NCI-H82 treated with DMSO at 0.1 percent for 48 hours (cell line): ENCODE data around the gene SDK2.

ENCODE experiments used
- DNase-seq: peaks from one replicate; lab custom pipeline; 2025; ENCODE audit not compliant: unreplicated experiment; lab: John Stamatoyannopoulos, UW

Gene SDK2

DNA sequence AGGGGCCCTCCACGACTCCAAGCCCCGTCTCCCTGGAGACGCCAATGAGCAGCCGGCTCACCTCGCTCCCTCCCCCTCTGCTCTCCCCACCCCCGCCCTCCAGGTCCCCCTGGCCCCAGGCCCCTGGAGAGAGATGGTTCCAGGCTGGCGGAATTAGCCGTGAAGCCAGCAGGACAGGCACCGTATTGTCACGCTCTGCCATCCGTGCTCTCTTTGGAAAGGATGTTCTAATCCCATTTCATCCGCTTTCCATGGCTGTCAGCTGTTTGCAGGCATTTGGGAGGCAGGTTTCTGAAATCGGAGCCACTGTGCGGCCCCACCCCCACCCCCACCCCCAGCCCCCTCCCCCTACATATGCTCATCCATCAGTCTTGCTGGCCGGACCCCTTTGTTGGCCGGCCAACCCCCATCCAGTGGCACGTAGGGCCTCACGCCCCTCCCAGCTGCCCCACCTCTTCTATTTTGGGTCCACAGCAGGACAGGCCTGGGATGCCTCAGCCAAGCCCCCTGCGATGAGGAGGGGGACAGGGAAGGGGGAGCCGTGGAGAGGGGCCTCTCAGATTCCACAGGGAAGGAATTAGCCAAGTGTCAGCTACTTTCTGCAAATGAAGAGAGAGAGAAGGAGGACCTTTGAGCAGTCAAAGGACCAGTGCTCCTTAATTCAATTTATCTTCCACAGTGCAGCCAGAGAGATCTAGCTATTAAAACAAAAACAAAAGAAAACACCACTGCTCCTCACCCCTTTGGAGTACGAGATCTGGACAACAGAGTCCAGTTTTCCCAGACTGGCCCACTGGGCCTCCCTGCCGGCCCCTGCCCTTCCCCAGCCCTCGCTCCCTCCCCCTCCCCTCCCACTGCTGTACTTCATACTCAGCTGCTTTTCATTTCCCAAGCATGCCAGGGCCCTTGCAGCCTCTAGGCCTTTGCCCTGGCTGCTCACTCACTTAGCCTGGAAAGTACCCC is 30.7 kb downstream of the SDK2 start:
- peak; percentile 97 for DNase-seq

DNA sequence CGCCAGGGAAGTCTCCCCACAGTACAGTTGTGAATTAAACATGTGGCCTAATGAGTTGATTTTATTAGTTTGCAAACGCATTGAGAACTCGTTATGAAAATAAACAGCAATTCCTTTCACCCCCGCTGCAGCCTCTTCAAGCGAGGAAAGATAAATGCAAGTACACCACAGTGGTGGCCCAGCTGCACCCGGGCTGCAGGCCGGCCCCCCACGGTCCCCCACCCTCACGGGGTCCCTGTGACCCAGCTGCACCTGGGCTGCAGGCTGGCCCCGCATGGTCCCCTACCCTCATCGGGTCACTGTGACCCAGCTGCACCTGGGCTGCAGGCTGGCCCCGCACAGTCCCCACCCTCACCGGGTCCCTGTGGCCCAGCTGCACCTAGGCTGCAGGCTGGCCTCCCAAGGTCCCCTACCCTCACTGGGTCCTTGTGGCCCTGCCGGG is 32.2 kb downstream of the SDK2 start:
- no peak for DNase-seq

DNA sequence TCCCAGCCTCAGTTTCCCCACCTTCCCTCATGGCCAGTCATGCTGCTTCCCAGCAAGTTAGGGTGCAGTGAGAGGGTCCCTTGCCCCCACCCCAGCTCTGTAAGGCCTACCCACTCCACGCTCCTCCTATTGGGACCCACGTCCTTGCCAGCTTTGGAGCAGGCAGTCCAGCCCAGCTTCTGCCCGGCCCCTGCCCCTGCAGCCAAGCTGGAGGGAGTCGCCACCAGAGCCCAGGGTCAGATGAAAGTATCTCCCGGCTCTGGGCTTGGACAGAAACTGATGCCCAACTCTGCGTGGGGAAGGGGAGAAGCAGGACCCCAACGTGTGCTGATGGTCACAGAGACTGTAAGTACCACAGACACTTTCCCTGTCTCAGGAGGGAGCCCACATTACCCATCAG is 32.6 kb downstream of the SDK2 start:
- no peak for DNase-seq

DNA sequence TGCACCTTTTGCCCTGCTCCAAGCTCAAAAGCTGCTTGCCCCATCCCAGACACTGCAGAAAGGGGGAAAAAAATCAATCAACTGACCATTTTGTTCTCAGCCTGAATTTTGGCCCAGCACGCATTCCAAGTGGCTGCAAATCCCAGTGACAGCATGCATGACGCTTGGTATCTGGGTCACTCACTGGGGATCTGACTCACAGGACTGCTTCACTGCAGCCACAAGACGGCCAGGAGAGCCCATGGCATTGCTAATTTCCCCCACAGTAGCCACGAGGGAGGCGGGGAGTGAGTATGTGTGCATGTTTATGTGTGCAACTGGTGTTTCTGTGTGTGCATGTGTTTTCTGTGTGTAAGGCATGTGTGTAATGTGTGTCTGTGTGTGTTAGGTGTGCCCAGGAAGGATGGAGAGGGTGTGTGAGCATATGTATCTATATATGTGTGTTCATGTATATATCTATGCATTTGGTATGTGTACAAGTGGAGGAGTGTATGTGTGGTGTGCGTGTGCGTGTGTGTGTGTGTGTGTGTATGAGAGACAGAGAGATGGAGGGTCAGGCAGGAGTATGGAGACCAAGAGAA is 33.8 kb downstream of the SDK2 start:
- DNase-seq = no peak

DNA sequence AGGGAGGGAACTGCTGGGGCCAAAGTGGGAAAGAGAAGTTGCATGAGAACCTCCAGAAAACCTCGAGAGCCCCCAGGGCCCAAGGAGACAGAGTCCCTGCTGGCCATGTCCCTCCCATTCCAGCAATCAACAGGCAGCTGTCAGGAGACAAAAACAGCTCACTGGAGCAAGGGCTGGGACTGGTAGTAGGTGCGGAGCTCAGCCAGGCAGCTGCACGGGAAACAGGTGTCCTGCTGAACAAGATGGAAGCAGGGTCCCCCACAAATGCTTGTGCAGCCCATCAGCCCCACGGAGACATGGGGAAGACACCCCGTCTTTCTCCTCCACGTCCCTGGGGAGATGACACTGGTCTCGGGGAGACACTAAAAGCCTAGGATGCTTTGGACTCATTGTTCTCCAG is 34.5 kb downstream of the SDK2 start:
- no peak for DNase-seq

DNA sequence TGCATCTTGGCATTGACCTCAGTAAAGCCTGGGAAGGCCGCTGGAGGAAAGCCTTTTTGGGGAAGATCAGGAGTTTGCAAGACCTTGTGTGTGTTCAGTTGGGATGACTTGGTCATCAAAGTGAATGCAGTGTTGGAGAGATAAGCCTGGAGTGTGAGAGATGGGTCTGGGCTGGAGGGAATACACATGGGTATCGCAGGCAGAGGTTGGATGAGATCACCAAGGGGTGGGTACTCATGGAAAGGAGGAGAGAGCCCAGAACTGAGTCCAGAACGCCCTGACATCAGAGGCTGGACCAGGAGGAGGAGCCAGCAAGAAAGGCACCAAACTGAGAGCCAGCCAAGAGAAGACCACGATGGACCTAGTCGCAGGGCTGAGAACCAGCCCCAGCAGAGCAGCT is 35.2 kb downstream of the SDK2 start:
- no peak for DNase-seq

DNA sequence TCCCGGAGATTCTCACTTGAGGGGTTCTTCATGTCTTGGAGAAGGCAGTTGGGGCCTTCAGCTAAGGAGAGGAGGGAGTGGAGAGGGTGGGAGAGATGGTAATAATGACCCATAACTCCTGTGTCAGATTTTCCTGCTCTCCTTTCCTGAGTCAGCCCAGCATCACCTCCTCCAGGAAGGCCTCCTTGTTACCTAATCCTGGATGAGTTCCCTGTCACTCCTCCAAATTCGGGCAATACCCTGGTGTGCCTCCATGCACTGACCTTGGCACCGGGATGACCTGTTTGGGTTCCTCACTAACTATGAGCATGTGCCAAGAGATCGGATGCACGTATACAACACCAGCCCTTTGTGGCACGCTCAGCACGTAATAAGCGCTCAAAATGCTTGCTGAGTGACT is 38.8 kb downstream of the SDK2 start:
- DNase-seq = no peak

DNA sequence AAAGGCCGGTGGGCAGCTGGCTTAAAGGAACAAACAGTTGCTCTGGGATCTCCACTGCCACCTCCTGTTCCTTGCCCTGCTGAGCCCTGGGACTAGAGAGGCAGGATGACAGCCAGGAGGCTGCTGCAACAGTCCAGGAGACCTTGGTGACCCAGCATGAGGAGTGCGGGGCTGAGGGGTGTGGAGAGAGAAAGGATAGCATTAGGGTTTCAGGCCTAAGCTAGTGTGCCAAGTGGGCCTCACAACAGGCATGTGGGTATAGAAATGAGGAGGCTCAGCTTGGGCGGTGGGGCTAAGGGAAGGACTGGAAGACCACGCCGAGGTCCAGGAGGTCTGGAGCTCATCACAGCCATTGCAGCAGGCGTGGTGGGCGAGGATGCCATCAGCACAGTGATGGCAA is 39.8 kb downstream of the SDK2 start:
- no peak for DNase-seq

DNA sequence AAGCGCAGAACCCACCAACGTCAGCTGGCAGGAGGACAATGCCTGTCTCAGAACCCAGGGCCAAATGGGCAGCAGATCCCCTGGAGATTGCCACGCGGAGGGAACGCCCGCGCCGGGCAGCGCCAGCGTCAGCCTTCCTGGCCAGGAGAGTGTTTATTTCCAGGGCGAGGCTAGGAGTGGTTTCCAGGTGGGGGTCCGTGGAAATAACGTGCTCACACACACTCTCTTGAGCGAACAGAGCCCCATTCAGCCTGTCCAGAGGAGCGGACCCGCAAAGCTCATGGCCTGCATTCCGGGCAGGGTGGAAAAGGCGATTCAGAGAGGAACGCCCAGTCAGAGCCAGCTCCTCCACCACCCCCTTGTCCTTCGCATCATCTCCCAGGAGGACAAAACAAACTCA is 40.3 kb downstream of the SDK2 start:
- DNase-seq = no peak

DNA sequence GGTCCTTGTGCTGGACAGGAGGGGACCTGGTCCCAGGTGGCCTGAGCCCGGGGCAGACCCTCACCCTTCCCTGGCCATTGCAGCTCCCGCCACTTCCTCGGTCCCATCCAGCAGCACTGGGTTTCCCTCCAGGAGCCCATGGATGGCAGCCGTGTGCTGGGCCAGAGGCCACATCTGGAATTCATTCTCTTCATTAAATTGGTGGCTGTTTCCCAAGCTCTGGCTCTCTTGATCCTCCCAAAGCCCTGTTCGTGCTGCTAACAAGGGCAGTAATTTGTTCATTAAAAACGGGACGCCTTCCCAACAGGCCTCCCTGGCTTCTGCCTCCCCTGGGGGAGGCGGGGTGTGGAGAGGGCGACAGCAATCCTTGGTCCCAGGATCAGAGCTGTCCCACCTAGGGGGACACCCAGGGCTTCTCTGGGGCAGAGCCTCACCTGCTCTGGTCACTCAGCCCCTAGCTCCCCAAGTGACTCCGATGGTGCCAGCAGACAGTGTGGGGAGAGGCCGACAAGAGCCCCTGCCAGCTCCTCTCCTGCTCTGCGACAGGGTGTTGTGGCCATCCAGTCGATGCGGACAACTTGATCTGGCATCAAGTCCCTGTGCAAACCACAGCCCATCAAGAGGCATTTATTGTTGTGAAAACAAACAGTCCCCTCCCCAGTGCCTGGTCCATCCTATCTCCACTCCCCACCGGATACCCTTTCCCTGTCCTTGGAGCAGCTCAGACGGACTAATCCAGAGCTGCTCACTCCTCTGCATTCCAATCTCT is 44.0 kb downstream of the SDK2 start:
- DNase-seq = no peak

DNA sequence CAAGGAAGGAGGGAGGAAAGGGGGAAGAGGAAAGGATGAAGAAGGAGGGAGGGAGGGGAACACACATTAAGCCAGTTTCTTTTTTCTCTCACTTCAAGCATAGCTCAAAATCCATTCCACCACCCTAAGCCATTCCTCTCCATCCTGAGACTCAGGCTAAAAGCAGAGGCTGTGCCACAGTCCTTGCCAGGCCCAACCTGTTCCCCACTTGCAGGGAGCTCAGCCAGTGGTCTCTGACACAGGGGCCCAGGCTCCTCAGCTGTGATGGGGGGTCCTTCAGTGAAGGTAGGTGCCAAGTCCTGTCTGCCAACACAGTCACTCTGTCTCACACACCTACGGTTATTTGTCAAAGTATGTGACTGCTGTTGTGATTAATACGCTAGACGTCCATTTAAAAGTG is 44.6 kb downstream of the SDK2 start:
- DNase-seq = no peak

DNA sequence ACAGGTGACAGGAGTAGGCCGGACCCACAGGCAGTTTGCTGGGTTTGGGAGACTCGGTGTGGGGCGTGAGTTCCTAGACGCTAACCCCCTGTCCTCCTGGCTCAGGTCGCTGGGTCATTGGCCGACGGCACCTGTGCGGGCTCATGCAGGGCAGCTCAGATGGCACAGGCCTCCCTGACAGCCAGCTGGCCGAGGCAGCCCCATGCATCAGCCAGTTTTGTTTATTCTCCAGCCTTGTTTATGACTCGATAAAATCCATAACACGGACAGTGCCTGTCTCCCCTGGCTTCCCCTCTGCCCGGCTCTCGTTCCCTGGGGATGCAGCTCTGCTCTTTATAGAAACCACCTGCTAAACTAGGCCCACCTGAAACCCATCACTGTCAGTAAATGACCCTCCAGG is 46.0 kb downstream of the SDK2 start:
- DNase-seq = no peak

DNA sequence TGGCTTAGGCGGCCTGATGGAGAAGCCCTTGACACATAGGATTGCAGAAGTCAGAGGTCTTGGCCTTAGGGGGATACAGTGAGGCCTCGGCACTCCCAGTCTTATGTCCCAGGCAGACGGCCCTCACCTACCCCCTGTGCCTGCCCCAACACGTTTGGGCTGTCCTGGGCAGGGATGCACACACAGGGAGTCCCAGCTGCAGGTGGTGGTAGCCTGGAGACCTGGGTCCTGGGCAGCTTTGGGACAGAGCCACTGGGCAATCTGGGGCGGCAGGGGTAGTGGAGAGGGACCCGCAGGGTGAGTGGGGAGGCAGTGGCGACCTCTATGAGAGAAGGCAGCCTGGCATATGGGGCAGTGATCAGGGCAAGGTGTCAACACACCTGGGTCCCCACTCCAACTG is 48.3 kb downstream of the SDK2 start:
- DNase-seq = no peak

DNA sequence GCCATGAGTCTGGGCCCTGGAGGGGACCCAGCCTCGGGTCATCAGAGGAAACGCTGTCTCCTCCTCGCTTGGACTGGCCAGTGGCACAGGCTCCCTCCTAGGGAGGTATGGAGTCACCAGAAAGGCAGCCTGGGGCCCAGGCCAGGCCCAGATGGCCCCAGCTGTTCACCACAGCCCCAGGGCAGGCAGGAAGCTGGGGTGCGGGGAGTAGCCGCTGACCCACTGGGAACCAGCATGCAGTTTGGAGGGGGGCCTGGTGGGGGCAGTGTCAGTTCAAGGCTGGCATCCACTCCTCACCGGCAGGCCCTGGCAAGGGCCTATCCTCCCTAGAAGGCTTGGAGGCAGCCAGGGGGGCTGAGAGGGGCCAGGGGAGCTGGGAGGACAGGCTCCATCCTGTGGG is 48.8 kb downstream of the SDK2 start:
- DNase-seq = peak; percentile 17

DNA sequence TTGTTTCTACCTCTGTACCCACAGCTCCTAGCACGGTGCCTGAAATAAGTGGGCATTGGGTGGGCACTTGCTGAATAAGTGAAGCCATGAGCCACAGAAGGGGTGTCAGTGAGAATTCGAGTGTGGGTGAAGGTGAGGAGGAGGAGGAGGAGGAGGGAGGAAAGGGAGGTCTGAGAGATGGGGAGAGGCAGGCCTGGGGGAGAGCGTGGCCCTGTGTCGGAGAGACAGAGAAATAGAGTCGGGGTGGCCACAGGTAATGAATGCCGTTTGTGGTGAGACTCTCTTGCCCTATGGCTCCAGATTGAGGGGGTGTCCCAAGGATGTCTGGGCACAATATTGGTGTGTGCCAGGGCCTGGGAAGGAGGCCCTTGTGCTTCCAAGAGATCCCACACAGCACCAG is 49.2 kb downstream of the SDK2 start:
- DNase-seq = no peak

DNA sequence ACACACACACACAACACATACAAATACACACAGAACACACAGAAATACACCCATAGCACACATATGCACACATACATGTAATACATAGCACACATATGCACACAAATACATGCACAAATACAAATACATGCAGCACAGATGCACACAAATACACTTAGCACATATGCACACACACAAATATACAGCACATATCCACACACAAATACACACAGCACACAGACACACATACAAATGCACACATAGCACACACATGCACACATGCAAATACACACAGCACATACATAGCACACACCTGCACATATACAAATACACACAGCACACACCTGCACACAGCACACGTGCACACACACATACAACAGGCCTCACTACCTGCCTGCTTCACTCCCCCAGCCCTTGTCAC is 49.6 kb downstream of the SDK2 start:
- DNase-seq = no peak

DNA sequence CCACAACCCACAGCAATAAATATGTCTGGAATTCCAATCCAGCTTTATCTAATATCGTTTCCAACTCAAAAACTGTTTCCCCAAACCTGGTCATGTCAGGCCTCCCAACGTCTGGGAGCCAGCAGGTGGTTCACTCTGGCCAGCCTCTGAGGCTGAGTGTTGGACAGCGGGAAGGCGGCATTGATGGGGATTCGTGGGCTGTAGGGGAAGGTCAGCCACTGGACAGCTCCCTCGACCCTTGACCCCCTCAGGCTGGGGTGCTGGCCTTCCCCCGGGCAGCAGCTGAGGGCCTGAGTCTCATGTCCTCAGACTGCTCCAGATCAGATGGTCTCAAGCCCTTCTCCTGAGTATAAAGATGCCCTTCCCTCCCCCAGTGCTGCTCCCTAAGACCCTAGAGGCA is 50.2 kb downstream of the SDK2 start:
- DNase-seq = no peak

DNA sequence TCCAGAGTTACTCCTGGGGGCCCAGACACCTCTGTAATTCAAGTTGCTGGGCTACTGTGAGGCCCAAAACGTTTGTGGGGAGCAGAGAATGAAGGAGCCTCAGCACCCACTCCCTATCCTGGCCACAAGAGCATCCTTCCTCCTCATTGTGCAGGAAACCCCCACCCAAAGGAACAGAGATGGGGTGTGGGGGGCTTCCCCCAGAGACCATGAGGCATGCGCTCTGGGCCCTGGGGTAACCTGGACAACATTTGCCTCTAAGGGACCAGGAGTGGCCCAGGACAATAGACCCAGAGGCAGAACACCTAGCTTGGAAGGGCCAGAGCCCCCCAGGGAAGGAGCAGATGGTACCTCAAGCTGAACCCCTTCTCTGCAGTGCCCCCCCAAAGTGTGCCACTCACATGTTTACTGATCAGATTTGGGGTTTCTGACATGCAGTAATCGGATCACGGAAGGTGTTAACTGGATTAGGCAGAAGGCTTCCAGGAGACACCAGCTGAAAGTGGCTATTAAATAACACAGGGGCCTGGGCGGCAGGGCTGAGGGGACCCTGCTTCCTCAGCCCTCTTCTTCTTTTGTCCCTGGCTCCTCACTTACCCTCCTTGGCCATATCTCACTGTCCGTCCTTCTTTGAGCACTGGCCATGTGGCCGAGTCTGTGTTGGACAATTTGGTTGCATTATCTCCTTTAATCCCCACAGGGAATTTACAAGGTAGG is 50.8 kb downstream of the SDK2 start:
- peak; percentile 95 for DNase-seq

DNA sequence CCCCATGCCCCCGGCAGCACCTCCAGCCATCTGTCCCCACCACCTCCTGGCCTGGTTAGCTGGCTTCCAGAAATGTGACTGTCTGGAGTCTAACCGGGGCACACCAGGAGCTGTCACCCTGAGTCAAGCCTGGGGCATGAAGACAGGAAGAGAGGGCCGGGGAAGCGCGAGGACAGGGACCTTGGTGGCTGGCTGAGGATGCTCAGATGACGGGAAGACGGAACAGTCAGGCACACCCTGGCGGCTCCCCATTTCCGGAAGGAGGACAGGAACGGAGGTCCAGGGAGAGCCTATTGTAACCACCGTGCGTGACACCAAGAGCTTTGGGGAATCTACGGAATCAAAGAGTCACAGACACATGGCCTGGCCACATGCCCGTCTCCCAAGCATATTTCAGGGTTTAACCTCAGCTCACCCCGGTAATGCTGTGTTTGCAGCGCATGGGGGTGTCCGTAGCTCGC is 51.7 kb downstream of the SDK2 start:
- DNase-seq = peak; percentile 34

DNA sequence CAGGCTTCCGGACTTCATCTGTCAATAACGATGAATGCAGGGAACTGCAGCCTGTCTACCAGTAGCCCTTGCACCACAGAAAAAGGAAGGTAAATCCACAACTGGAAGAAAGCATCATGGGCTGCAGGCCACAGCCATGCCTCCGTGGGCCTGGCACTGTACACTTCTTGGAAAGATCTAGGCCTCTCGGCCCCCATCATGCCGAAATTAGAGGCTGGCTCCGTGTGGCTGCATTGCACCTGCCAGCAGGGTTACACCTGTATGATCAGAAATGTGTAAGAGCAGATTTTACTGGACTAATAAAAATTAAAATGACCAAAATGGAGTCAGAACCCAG is 52.2 kb downstream of the SDK2 start:
- no peak for DNase-seq
